ENCODE results near the gene TMEM245. TPM values are rescaled to one million over a fixed set of nuclear protein-coding genes. Genes with fewer than 3 reads are reported as not detected.

The TMEM245 gene
- total RNA-seq, 1 experiment from 2014 or later = 34.8 TPM

DNA sequence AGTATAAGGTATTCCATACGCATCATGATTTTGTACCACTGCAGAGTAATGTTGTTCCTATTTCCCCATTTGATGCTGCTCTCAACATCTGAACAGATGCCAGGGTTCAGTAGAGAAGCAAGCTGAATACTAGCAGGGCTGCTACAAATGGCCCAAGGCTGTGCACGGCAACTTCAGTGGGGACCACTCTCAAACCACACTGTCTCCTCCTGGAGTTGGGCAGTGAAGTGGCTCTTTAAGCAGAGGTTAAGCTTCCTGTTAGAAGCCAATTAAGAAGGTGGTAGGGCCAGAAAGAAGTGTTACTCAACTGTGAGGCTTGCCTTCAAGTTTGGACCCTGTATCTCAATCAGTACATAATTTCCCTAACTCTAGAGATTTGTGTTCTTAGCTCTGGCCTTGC is 32.0 kb downstream of the TMEM245 start:
- ATAC-seq = no peak
- TF ChIP-seq RAD21 (IDR thresholded peaks at IDR 0.05; ENCODE audit: low read depth) = no peak
- TF ChIP-seq SIN3A (IDR thresholded peaks at IDR 0.05; ENCODE audit: low read depth) = no peak
- TF ChIP-seq SP1 (IDR thresholded peaks at IDR 0.05; ENCODE audit: low read depth) = no peak
- TF ChIP-seq, protein P1, sequence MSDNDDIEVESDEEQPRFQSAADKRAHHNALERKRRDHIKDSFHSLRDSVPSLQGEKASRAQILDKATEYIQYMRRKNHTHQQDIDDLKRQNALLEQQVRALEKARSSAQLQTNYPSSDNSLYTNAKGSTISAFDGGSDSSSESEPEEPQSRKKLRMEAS (IDR thresholded peaks at IDR 0.05) = no peak
- TF ChIP-seq FOSL1 (IDR thresholded peaks at IDR 0.05; ENCODE audit: low read depth) = no peak
- no peak for TF ChIP-seq POLR2AphosphoS5 (IDR thresholded peaks at IDR 0.05; ENCODE audit: low read depth, low read length)
- TF ChIP-seq EGR1 (IDR thresholded peaks at IDR 0.05; ENCODE audit: low read depth) = no peak
- TF ChIP-seq POLR2A (IDR thresholded peaks at IDR 0.05; ENCODE audit: borderline replicate concordance, extremely low read depth, insufficient read depth, insufficient read length) = no peak
- TF ChIP-seq JUND (IDR thresholded peaks at IDR 0.05) = no peak
- TF ChIP-seq, protein P2, sequence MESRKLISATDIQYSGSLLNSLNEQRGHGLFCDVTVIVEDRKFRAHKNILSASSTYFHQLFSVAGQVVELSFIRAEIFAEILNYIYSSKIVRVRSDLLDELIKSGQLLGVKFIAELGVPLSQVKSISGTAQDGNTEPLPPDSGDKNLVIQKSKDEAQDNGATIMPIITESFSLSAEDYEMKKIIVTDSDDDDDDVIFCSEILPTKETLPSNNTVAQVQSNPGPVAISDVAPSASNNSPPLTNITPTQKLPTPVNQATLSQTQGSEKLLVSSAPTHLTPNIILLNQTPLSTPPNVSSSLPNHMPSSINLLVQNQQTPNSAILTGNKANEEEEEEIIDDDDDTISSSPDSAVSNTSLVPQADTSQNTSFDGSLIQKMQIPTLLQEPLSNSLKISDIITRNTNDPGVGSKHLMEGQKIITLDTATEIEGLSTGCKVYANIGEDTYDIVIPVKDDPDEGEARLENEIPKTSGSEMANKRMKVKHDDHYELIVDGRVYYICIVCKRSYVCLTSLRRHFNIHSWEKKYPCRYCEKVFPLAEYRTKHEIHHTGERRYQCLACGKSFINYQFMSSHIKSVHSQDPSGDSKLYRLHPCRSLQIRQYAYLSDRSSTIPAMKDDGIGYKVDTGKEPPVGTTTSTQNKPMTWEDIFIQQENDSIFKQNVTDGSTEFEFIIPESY (IDR thresholded peaks at IDR 0.05; ENCODE audit: extremely low read depth, insufficient replicate concordance, low read length) = no peak
- no peak for TF ChIP-seq SRF (IDR thresholded peaks at IDR 0.05; ENCODE audit: low read depth)
- TF ChIP-seq ZNF274 (IDR thresholded peaks at IDR 0.05; ENCODE audit: low read depth, low read length) = no peak
- H3K27ac ChIP-seq (ENCODE audit: low read depth, low read length) = no peak overlapping the region
- H3K9me3 ChIP-seq (ENCODE audit: control insufficient read depth in 1 of 2, insufficient read depth in 1 of 2, low read depth in 1 of 2, low read length in 2 of 2) = no peaks in the 10 kb centered on the region
- no peak for DNase-seq (ENCODE audit: low read depth, low spot score)
- H3K4me1 ChIP-seq (ENCODE audit: control insufficient read depth in 1 of 2, insufficient read depth in 2 of 2, low read length in 2 of 2) = peaks cover 0 to 11% of the 10 kb centered on the region in 2 experiments; a peak in 2 of 4 replicates
- H3K36me3 ChIP-seq (ENCODE audit: control insufficient read depth in 1 of 2, insufficient read depth in 2 of 2, low read length in 2 of 2) = peaks cover 7 to 37% of the 10 kb centered on the region in 2 experiments
- intact Hi-C loops (cut with micrococcal nuclease) = no loop called here
- H3K79me2 ChIP-seq (ENCODE audit: insufficient read depth, low read length) = peaks cover 21% of the 10 kb centered on the region
- no peak overlapping the region for H2AFZ ChIP-seq (ENCODE audit: low read depth, low read length, poor library complexity, severe bottlenecking)
- H3K9me2 ChIP-seq (ENCODE audit: insufficient read depth) = no peaks in the 10 kb centered on the region
- no peaks in the 10 kb centered on the region for H3K27me3 ChIP-seq (ENCODE audit: insufficient read depth, low read length)
- CTCF ChIA-PET = no interaction called here
- RAD21 ChIA-PET (ENCODE audit: low non-redundant PET in 1 of 2, low total read pairs in 2 of 2, uncharacterized antibody in 2 of 2, unreplicated experiment in 2 of 2) = no interaction called here
- no peak overlapping the region for H3K4me2 ChIP-seq (ENCODE audit: low read length)
- no peak overlapping the region for H3K4me3 ChIP-seq (replicated peaks in 1 of 2; ENCODE audit: low read depth in 1 of 2, low read length in 2 of 2)
- BruUV-seq (replicated peaks) = no TSS peak
- no peak overlapping the region for H3K9ac ChIP-seq (ENCODE audit: low read length)
- no peaks in the 10 kb centered on the region for H4K20me1 ChIP-seq (ENCODE audit: insufficient read depth)
- POLR2A ChIA-PET = no interaction called here
